HG03439 (cell line): ENCODE measurements around the gene HEATR1.
"Not testable (repeated sequence)": the region's sequence is repeated elsewhere in the genome, so short reads cannot be mapped to it uniquely, and the experiment has no call there.

Source experiments
- ATAC-seq: cut with Tn5 transposase; IDR thresholded peaks from one replicate; pipeline ENCODE4 v1.9.1; 2021; ENCODE audit warnings: mild to moderate bottlenecking, moderate library complexity; ENCODE audit not compliant: unreplicated experiment

The HEATR1 gene, protein sequence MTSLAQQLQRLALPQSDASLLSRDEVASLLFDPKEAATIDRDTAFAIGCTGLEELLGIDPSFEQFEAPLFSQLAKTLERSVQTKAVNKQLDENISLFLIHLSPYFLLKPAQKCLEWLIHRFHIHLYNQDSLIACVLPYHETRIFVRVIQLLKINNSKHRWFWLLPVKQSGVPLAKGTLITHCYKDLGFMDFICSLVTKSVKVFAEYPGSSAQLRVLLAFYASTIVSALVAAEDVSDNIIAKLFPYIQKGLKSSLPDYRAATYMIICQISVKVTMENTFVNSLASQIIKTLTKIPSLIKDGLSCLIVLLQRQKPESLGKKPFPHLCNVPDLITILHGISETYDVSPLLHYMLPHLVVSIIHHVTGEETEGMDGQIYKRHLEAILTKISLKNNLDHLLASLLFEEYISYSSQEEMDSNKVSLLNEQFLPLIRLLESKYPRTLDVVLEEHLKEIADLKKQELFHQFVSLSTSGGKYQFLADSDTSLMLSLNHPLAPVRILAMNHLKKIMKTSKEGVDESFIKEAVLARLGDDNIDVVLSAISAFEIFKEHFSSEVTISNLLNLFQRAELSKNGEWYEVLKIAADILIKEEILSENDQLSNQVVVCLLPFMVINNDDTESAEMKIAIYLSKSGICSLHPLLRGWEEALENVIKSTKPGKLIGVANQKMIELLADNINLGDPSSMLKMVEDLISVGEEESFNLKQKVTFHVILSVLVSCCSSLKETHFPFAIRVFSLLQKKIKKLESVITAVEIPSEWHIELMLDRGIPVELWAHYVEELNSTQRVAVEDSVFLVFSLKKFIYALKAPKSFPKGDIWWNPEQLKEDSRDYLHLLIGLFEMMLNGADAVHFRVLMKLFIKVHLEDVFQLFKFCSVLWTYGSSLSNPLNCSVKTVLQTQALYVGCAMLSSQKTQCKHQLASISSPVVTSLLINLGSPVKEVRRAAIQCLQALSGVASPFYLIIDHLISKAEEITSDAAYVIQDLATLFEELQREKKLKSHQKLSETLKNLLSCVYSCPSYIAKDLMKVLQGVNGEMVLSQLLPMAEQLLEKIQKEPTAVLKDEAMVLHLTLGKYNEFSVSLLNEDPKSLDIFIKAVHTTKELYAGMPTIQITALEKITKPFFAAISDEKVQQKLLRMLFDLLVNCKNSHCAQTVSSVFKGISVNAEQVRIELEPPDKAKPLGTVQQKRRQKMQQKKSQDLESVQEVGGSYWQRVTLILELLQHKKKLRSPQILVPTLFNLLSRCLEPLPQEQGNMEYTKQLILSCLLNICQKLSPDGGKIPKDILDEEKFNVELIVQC (N-terminal part only)

GRCh38 chr1:236603991-236604904 lies at the start of gene HEATR1:
TSS of gene HEATR1 (minus strand) at chr1:236604516. CDS start at chr1:236604095, 421 bp downstream.
- peak; percentile 98 for ATAC-seq

DNA sequence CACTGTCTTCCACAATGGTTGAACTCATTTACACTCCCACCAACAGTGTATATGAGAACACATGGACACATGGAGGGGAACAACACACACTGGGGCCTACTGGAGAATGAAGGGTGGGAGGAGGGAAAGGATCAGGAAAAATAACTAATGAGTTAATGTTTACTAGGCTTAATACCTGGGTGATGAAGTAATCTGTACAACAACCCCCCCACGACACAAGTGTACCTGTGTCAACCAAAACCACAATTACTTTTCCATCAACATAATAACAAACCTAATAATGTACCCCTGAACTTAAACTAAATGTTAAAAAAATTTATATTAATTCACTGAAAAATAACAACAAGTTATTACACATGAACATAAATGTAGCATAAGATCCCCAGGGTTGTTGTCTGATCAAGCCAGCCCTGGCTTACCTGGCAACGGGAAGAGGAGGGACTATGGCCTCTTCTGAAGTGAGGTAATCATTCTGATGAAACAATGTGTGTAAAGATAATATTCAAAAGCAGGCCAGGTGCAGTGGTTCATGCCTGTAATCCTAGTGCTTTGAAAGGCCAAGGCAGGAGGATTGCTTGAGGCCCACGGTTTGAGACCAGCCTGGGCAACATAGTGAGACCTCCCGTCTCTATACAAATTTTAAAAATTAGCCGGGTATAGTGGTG lies 40.8 kb upstream of the HEATR1 start:
- ATAC-seq: no peak

DNA sequence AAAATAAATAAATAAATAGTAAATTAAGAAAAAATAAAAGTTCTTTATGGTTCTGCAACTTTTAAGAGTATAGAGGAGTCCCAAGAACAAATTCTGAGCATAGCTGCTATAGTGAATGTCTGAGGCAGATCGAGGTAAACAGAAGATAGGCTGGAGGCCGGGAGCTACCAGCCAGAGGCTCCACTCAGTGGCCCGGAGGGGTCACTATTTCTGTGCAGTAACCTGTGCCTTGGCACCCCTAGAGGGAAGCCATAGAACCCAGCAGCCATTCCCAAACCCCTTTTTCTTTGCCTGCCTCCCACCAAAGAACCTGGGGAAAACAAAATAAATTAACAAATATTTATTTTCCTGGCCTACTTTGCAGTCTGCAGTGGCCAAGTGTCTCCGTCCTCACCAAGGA lies 38.4 kb upstream of the HEATR1 start:
- ATAC-seq: no peak

GRCh38 chr1:236639686-236640085 lies 35.4 kb upstream of the HEATR1 start:
- no peak for ATAC-seq

GRCh38 chr1:236638945-236639344 lies 34.6 kb upstream of the HEATR1 start:
- no peak for ATAC-seq

DNA sequence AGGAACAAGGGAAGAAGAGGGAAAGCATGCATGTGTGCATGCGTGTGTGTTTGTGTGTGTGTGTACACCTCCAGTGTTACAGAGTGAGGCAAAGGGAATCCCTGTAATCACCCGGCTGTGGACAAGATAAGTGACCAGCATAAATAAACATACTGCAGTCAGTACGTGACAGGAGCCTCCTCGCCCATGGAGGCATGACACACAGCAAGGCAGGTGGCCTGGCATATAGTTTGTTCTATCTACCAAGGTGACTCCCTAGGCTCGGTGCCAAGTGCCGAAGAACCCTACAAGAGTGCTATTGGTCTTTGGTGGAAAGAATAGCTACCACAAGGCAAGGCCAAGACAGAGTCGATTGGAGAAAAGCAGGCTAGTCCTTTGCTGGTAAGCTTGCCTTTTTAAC lies 31.7 kb upstream of the HEATR1 start:
- no peak for ATAC-seq

- no peak for ATAC-seq
Measured at GRCh38 chr1:236627727-236628408, 23.6 kb upstream of the HEATR1 start.

- ATAC-seq: no peak
Measured at GRCh38 chr1:236623371-236624166, 19.3 kb upstream of the HEATR1 start.

DNA sequence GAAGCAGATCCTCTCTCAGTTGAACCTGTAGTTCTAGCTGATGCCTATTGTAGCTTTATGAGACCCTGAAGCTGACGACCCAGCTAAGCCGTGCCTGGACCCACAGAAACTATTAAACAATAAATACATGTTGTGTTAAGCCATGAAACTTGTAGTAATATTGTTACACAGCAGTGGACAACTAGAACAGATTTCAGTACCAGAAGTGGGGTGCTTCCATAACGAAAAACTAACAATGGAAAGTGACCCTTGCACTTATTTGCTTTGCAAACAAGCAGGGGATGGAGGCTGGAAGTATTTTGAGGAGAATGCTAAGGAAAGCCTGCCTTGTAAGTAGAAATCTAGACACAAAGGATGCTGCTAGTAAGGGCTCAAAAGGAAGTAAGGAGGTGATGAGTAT lies 18.1 kb upstream of the HEATR1 start:
- no peak for ATAC-seq

- no peak for ATAC-seq
Measured at GRCh38 chr1:236619398-236619797, 15.1 kb upstream of the HEATR1 start.

DNA sequence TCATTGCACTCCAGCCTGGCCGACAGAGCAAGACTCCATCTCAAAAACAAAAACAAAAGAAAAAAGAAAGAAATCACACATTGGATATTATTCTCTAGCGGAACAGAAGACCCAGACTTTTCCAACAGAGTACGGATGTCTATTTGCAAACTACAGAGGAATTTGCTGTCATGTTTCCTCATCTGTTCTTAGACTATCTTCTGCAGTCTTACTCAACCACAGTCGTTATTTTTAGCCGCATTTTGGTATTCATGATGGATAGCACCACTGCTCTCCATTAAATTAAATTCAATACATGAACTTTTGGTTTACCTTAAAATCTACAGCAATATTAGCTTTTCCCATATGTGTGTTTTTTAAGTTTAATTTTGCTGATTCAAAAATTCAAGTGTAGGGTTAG lies 14.2 kb upstream of the HEATR1 start:
- no peak for ATAC-seq

GRCh38 chr1:236615399-236616148 lies 11.3 kb upstream of the HEATR1 start:
- ATAC-seq: no peak

DNA sequence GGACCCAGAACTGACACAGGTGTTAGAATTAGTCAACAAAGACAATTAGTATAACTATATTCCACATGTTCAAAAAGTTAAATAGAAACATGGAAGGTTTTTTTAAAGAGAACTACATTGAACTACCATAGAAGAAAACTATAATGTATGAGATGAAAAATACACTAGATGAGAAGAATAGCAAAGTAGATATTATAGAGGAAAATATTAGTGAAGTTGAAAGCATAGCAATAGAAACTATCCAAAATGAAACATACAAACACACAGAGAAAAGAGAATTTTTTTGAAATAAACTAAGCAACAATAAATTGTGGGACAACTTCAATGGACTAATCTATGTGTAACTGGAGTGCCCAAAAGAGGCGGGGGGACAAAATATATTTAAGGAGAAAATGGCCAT lies 8.0 kb upstream of the HEATR1 start:
- no peak for ATAC-seq

GRCh38 chr1:236608930-236609726 lies 4.8 kb upstream of the HEATR1 start:
- ATAC-seq: no peak

DNA sequence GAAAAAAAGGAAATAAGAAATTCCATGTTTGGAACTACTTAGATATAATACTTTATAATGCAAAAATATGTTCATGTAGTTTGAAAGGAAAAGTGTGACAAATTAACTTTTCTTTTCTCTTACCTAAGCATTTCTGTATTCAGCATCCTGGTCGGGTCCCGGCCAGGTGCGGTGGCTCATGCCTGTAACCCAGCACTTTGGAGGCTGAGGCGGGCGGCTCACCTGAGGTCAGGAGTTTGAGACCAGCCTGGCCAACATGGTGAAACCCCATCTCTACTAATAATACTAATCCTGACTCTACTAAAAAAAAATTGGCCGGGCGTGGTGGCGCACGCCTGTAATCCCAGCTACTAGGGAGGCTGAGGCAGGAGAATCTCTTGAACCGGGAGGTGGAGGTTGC lies 3.3 kb upstream of the HEATR1 start:
- not testable (repeated sequence) for ATAC-seq

- ATAC-seq: no peak
Measured at GRCh38 chr1:236604905-236605806, 840 bp upstream of the HEATR1 start.
